Choroid plexus epithelial cell (primary cell): ENCODE data around the gene FGFRL1.

Experiments
- DNase-seq: peaks from one replicate; pipeline ENCODE4 v3.0.0-alpha.2; 2010; ENCODE audit warnings: low read depth
- H3K4me3 ChIP-seq: 2 replicates; pipeline ENCODE4 v1.5.1; 2011; ENCODE audit warnings: low read depth, mild to moderate bottlenecking, control low read depth, low read length, moderate library complexity
- TF ChIP-seq, protein P1 (sequence below): conservative IDR thresholded peaks from 2 replicates; pipeline ENCODE4 v1.5.1; 2011; ENCODE audit warnings: low read depth, mild to moderate bottlenecking, control low read depth, inconsistent platforms, low read length, moderate library complexity

Gene FGFRL1

DNA sequence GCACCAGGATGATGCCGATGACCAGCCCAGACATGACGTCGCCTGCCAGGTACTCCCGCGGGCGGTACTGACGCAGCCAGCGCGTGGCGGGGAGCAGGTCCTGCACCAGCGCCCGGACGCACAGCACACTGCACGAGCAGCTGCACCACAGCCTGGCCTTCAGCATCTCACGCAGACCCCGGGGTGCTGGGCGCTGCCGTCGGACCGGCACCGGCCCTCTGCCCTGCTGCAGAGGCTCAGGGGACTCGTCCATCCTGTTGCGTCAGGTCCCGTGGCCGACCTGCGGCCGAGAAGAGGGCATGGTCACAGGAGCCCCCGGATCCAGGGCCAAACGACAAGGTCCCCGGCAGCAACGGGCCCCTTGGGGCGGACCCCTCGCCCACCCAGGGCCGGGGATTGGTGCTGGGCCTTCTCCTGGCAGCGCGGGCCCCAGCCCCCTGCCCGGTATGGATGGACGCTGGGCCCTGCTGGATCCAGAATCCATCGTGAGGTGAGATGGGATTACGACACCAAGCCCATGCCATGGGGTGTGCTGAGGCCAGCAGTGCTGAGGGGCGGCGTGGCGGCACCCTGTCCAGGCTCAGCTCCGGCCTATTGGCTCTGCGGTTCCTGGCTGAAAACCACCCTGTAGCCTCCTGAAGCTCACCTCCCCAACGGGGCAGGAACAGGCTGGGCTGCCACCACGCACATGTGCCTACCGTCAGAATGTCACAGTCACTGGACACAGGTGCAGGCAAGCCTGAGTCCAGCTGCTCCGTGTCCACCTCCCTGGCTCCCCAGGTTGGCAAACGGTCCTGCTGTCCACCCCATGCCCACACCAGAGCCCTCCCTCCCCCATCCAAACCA lies 19.8 kb upstream of the FGFRL1 start:
- TF ChIP-seq, protein P1, sequence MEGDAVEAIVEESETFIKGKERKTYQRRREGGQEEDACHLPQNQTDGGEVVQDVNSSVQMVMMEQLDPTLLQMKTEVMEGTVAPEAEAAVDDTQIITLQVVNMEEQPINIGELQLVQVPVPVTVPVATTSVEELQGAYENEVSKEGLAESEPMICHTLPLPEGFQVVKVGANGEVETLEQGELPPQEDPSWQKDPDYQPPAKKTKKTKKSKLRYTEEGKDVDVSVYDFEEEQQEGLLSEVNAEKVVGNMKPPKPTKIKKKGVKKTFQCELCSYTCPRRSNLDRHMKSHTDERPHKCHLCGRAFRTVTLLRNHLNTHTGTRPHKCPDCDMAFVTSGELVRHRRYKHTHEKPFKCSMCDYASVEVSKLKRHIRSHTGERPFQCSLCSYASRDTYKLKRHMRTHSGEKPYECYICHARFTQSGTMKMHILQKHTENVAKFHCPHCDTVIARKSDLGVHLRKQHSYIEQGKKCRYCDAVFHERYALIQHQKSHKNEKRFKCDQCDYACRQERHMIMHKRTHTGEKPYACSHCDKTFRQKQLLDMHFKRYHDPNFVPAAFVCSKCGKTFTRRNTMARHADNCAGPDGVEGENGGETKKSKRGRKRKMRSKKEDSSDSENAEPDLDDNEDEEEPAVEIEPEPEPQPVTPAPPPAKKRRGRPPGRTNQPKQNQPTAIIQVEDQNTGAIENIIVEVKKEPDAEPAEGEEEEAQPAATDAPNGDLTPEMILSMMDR = no peak
- no peak for DNase-seq

DNA sequence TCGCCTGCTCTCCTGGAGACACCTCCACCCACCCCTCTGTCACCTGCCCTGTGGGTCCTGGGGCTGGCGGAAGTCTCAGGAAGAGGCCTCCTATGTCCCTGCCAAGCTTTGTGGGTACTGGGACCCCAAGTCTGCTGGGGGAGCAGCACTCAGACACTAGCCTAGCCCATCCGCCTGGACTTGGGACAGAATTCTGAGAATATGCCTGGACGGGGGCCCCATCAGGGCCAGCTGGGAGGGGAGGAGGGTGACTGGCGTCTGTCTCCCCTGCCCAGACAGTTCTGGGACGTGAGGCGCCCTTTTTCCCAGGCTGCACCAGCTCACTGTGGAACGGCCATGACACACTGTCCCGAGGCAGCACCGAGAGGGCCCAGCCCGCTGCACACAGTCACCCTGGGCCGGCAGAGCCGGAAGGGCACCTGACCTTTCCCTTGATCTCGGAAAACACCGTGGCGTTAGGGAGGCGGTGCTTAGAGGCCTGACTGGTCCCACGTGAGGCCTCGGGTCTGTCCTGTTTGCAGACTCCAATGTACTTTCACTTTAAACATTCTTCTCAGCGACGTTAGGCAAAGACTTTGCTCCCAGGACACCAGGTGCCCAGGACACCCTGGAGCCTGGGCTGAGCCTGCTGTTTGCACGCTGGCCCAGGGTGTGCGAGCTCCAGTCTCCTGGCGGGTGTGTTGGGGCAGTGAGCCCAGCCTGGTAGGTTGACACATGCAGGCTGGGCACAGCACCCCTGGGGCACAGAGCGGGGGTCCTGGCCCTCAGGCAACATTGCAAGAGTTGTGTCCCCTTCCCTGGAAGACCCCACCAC lies 18.9 kb upstream of the FGFRL1 start:
- peak overlapping the region; percentile 46 for H3K4me3 ChIP-seq
- TF ChIP-seq, protein P1 = no peak
- DNase-seq = peak; percentile 79

More for the DNA sequence above, 19.8 kb upstream of the FGFRL1 start:
- H3K4me3 ChIP-seq = no peak overlapping the region

DNA sequence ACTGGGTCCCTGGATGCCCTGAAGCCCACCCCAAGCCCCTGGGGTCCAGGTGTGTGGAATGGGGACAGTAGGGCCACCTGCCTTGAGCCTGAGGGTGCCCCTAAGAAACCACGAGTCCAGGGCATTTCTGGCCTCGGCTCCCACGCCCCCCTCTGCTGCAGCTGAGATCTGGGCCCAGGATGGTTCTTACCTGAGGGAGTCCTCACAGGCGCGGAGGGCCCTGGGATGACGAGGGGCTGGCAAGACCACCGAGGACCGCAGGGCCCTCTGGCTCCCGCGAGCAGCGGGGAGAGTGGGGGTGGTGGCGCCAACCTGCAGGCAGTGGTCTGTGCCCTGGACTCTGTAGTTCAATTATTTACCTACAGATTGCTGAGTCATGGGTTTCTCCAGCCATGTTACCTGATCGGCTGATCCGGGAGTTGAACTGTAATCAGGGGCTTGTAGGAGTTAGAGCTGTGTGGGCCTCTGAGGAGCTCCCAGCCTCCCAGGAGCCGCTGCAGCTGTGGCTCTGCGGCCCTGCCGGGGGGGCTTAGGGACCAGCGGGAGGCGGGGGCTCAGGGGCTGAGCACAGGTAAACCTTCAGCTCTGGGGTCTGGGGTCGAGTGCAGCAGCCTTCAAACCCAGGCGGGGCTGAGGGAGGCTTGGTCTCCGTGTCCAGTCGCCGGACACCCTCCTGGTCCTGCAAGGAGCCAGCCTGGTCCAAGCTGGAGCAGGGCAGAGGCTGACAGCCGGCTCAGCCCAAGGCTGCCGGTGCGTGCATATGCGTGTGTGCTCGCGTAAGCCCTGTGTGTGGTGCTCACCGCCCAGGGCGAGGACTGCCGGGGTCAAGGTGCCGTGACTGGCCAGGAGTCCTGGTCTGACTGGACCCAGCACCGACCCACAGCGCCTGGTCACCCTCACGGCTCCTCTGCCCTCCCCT lies 18.1 kb upstream of the FGFRL1 start, which contains the start of gene SLC26A1:
Gene SLC26A1 (minus strand): TSS at position 294 of the 919 bp plus-strand sequence. CDS start 1,701 bp downstream, outside the sequence.
- TF ChIP-seq, protein P1 = no peak
- peak within 1 kb of the TSS; percentile 46 for H3K4me3 ChIP-seq
- no peak for DNase-seq

DNA sequence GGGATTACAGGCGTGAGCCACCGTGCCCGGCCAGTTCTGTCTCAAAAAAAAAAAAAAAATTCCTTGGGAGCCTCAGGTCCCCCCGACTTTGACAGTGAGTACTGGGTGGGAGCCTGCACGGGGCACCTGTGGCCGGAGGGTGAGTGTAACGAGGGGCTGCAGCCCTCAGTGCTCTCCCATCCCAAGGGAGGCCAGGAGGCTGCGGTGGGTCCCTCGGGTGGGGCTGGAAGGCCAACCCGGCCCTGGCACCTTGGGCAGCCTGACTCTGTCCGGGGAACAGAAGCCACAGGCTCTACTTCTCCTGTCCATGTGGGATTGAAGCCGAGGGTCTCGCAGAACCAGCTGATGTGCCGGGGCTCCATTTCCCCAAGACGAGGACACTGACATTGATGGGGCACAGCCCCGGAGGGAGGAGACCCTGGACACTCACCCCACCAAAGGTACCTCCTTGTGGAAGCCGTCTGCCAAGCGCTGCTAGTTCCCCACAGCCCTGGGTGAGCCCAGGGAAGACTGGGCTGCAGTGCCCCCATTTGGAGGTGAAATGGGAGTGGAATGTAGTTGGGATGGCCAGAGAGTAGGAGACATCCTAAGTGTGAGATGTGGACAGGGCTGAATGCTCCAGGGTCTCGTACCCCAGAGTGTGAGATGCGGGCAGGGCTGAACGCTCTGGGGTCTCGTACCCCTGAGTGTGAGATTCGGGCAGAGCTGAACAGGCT lies 16.0 kb upstream of the FGFRL1 start:
- DNase-seq = no peak
- H3K4me3 ChIP-seq = no peak overlapping the region
- TF ChIP-seq, protein P1 = peak; percentile 15

DNA sequence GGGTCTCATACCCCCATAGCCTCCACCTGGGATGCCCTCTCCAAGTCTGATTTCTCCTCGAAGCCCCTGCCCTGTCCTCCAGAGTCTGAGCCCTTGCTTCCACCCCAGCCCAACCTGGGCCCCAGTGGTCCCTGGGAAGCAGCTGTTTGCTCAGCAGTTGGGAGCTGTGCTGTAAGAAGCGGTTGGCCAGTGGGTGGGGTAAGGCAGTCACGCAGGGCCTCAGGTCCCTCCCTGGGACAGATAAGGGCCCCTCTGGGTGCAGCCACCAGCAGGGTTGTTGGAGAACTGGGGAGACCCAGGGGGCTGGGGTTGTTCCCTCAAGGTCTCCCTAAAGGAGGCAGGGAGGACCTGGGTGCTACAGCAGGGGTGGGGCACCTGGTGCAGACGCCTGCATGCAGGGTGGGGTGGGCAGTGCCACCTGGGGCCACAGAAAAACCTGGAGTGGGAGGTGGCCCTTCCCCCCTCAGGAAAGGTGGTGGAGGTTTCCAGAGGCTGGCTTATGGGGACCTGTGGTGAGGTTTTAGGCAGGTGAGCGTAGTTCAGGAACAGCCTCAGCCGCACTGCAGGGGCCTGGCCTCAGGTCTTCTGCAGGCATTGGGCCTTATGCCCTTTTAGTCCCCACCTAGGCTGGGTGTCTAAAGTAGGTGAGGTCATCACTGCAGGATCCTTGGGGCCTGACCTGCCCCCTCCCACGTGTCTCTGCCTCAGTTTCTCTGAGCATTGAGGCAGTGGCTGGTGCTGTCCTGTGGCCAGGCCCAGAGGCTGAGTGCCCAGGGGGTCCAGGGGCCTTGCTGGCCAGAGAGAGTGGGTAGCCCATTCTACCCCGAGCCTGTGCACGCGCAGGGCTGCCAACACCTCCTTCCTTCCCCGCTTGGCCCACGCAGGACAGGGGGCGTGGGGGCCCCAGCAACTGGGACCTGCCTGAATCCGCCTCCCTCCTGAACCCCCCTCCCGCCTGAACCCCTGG lies 15.1 kb upstream of the FGFRL1 start:
- H3K4me3 ChIP-seq = no peak overlapping the region
- TF ChIP-seq, protein P1 = no peak

More for the DNA sequence above, 15.1 kb upstream of the FGFRL1 start:
- no peak for DNase-seq
